ENCODE data around the gene GNAT1.

DNA sequence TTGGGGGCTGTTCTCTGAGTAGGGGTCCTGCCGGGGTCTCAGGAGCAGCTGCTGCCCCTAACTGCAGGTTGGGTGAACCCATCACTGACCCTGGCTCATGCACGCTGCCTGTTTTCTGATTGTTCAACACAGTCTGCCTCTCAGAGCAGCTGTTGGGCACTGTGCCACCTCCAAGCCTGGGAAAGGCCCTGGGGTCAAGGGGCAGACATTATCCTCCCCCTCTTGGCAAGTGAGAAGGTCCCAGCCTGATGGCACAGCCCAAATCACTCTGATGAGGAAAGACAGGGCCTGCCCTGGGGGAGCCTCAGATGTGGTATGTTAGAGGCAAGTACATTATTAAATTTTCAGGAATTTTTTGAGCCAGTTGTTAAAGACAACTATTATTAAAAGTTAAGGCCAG is 14.1 kb upstream of the GNAT1 start:
- TF ChIP-seq, protein P1, sequence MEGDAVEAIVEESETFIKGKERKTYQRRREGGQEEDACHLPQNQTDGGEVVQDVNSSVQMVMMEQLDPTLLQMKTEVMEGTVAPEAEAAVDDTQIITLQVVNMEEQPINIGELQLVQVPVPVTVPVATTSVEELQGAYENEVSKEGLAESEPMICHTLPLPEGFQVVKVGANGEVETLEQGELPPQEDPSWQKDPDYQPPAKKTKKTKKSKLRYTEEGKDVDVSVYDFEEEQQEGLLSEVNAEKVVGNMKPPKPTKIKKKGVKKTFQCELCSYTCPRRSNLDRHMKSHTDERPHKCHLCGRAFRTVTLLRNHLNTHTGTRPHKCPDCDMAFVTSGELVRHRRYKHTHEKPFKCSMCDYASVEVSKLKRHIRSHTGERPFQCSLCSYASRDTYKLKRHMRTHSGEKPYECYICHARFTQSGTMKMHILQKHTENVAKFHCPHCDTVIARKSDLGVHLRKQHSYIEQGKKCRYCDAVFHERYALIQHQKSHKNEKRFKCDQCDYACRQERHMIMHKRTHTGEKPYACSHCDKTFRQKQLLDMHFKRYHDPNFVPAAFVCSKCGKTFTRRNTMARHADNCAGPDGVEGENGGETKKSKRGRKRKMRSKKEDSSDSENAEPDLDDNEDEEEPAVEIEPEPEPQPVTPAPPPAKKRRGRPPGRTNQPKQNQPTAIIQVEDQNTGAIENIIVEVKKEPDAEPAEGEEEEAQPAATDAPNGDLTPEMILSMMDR (IDR thresholded peaks at IDR 0.05; ENCODE audit: poor library complexity, severe bottlenecking), result no peak
- TF ChIP-seq, protein P2, sequence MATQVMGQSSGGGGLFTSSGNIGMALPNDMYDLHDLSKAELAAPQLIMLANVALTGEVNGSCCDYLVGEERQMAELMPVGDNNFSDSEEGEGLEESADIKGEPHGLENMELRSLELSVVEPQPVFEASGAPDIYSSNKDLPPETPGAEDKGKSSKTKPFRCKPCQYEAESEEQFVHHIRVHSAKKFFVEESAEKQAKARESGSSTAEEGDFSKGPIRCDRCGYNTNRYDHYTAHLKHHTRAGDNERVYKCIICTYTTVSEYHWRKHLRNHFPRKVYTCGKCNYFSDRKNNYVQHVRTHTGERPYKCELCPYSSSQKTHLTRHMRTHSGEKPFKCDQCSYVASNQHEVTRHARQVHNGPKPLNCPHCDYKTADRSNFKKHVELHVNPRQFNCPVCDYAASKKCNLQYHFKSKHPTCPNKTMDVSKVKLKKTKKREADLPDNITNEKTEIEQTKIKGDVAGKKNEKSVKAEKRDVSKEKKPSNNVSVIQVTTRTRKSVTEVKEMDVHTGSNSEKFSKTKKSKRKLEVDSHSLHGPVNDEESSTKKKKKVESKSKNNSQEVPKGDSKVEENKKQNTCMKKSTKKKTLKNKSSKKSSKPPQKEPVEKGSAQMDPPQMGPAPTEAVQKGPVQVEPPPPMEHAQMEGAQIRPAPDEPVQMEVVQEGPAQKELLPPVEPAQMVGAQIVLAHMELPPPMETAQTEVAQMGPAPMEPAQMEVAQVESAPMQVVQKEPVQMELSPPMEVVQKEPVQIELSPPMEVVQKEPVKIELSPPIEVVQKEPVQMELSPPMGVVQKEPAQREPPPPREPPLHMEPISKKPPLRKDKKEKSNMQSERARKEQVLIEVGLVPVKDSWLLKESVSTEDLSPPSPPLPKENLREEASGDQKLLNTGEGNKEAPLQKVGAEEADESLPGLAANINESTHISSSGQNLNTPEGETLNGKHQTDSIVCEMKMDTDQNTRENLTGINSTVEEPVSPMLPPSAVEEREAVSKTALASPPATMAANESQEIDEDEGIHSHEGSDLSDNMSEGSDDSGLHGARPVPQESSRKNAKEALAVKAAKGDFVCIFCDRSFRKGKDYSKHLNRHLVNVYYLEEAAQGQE (IDR thresholded peaks at IDR 0.05; ENCODE audit: borderline replicate concordance), result no peak
- TF ChIP-seq MXI1 (conservative IDR thresholded peaks at IDR 0.05; ENCODE audit: poor library complexity, severe bottlenecking) (no peak), POLR2AphosphoS5 (IDR thresholded peaks at IDR 0.05) (no peak)
